Measurements from ENCODE around the gene NTRK3. TPM values are rescaled to one million over a fixed set of nuclear protein-coding genes. Genes with fewer than 3 reads are reported as not detected.

The NTRK3 gene
- total RNA-seq, 1 experiment from 2014 or later: 2.3 TPM

DNA sequence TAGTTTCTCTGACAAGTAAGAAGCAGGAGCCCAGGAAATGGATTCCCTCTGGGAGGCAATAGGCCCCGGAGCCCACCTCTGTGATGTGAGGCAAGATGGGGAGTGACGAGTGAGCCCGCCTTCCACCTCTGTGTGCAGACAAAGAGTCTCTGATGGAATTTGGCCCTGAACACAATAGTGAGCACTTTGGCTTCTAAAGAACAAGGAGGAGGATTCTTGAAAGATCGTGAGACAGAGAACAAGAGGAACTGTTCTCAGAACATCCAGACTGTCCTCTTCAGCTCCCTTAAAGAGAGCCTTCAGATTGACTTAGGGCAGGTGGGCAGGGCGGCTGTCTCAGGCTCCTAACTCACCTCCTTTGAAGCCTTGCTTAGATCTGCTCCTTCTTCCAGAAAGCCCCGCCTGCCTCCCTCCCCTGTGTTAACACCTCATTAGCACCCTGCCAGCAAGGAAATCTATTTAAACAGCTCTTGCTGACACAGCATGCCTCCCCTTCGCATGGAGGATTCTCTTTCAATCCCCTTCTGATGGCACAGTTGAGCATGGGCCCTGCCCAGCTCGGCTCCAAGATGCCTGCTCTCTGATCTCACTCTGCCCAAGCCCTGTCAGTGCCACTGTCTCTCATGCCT, 430.3 kb downstream of the NTRK3 start:
- peak; percentile 33 for DNase-seq
- peaks cover 49% of the 10 kb centered on the region; the same call in 1 of the 2 replicates for H3K27me3 ChIP-seq (ENCODE audit: control insufficient read depth, insufficient read depth, low read length)
- H3K4me3 ChIP-seq (ENCODE audit: insufficient read depth, low read depth, low read length): no peak overlapping the region
- H3K36me3 ChIP-seq (replicated peaks; ENCODE audit: control insufficient read depth, insufficient read depth, low read length): no peaks in the 10 kb centered on the region

DNA sequence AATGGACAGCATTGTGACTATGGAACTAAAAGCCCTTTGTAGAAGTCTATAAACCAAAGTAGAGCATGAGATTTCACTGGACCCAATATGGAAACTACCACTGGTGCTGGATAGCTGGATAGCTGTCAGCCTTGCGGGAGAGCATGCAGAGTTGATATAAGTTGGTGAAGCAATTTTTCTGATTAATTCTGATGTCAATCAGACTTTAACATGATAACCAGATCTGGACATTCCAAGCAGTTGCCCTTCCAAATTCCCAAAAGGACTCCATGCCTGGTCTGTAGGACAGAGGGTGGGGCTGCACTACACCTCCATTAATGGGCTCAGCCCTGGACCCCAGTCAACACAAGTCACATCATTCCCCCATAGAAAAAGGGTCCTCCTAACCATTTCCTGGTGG, 437.8 kb downstream of the NTRK3 start:
- H3K27me3 ChIP-seq (ENCODE audit: control insufficient read depth, insufficient read depth, low read length): peaks cover 22% of the 10 kb centered on the region; the same call in 1 of the 2 replicates
- DNase-seq: no peak
- H3K4me3 ChIP-seq (ENCODE audit: insufficient read depth, low read depth, low read length): no peak overlapping the region
- H3K36me3 ChIP-seq (replicated peaks; ENCODE audit: control insufficient read depth, insufficient read depth, low read length): no peaks in the 10 kb centered on the region

DNA sequence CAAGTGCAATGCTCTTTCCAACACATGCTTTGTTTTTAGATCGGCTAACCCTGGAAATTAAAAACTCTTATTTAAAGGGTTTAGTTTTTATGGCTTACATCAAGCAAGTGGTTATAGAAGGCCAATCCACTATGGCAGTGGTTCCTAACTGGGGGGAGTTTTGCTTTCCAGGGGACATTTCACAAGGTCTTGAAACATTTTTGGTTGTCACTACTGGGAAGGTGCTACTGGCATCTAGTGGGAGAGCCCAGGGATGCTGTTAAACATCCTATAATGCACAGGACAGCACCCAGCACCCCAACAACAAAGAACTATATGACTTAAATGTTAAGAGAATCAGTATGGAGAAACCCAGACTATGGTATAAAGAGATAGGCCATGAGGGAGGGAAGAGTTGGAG, 439.0 kb downstream of the NTRK3 start:
- Histone ChIP-seq H3K27me3 (ENCODE audit: control insufficient read depth, insufficient read depth, low read length) (peaks cover 11% of the 10 kb centered on the region; the same call in 1 of the 2 replicates), H3K4me3 (ENCODE audit: insufficient read depth, low read depth, low read length) (no peak overlapping the region), H3K36me3 (replicated peaks; ENCODE audit: control insufficient read depth, insufficient read depth, low read length) (no peaks in the 10 kb centered on the region)
- no peak for DNase-seq

DNA sequence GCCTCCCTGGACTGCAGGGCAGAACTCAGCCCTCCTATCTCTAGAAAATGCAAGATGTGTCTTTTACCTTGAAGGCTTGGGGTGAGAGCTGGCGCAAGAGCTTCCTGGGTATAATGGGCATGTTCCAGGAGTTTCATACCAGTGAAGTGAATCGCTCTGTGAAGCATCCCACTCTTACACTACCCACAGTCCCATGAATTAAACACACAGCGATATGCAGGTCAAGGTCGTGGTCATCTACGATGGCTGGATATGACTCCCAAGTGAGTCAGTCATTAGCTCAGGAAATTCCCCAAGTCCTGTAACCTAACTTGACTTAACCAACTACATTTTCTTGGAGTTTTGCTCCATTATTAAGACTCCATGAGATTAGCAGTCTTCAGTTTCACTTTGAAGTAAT, 439.7 kb downstream of the NTRK3 start:
- Histone ChIP-seq H3K36me3 (replicated peaks; ENCODE audit: control insufficient read depth, insufficient read depth, low read length) (no peaks in the 10 kb centered on the region), H3K27me3 (ENCODE audit: control insufficient read depth, insufficient read depth, low read length) (peaks cover 11% of the 10 kb centered on the region; the same call in 1 of the 2 replicates), H3K4me3 (ENCODE audit: insufficient read depth, low read depth, low read length) (no peak overlapping the region)
- no peak for DNase-seq

DNA sequence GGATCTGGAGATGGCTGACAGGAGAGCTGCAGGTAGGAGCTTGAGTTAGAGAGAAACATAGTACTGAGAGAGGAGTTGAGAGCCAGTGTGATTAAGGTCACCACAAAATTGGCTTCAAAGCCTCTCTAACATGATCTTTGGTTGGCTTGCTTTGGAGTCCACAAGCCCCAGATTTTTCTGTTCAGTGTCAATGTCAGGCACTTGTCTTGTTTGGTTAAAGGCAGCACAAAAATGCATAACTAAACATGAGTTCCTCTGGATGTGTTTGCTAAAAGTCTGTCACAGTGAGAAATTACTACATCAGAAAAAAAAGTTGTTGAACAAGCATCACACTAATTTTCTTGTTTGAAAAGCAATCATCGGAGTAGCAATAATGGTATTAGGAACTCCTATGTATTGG, 440.5 kb downstream of the NTRK3 start:
- Histone ChIP-seq H3K4me3 (ENCODE audit: insufficient read depth, low read depth, low read length) (no peak overlapping the region), H3K27me3 (ENCODE audit: control insufficient read depth, insufficient read depth, low read length) (peaks cover 5% of the 10 kb centered on the region; the same call in 1 of the 2 replicates), H3K36me3 (replicated peaks; ENCODE audit: control insufficient read depth, insufficient read depth, low read length) (no peaks in the 10 kb centered on the region)
- no peak for DNase-seq

Other genes with a start within 250 kb of the NTRK3 start
- 29.7 and 31.9 TPM in 2 replicates for gene MRPL46, start 210.6 kb upstream of the NTRK3 start, total RNA-seq (2014; rRNA removed; shearing (Covaris generic))
- 41.1 and 58.9 TPM in 2 replicates for gene MRPS11, start 211.0 kb upstream of the NTRK3 start, total RNA-seq (2014; rRNA removed; shearing (Covaris generic))